Neural cell (in vitro differentiated cells): Measurements from ENCODE around the gene PIGS. TPM values are rescaled to one million over a fixed set of nuclear protein-coding genes. Genes with fewer than 3 reads are reported as not detected.

Experiments
- H2AFZ ChIP-seq: fragments of 200-600, 300-800 bp; sonication (generic), shearing (Covaris generic); 2 replicates; pipeline ENCODE4 v1.6.0; 2014; ENCODE audit warnings: low read depth, mild to moderate bottlenecking, antibody characterized with exemption, low read length, moderate library complexity
- H3F3A ChIP-seq: fragments of 200-600 bp; shearing (Covaris generic); 2 replicates; pipeline ENCODE4 v1.6.1; 2016; ENCODE audit warnings: mild to moderate bottlenecking, moderate library complexity, mixed read lengths, antibody characterized with exemption, low read length; ENCODE audit not compliant: insufficient read depth, poor library complexity, severe bottlenecking
- H3K27ac ChIP-seq: fragments of 200-600, 300-800 bp; sonication (generic), shearing (Covaris generic); 2 replicates; pipeline ENCODE4 v1.5.1; 2014; ENCODE audit warnings: mild to moderate bottlenecking, low read length, moderate library complexity
- H3K27me3 ChIP-seq: fragments of 300-800, 200-600 bp; sonication (generic), shearing (Covaris generic); 2 replicates; pipeline ENCODE4 v1.6.0; 2014; ENCODE audit warnings: mild to moderate bottlenecking, low read depth, low read length, moderate library complexity; ENCODE audit not compliant: insufficient read depth
- H3K36me3 ChIP-seq: fragments of 300-800, 200-600 bp; sonication (generic), shearing (Covaris generic); 2 replicates; pipeline ENCODE4 v1.5.1; 2014; ENCODE audit warnings: mild to moderate bottlenecking, antibody characterized with exemption, low read length, moderate library complexity; ENCODE audit not compliant: insufficient read depth
- H3K4me2 ChIP-seq: fragments of 300-800, 200-600 bp; sonication (generic), shearing (Covaris generic); 2 replicates; pipeline ENCODE4 v1.6.0; 2014; ENCODE audit warnings: mild to moderate bottlenecking, low read length
- H3K4me3 ChIP-seq: fragments of 300-800, 200-600 bp; sonication (generic), shearing (Covaris generic); 2 replicates; pipeline ENCODE4 v1.5.1; 2014; ENCODE audit warnings: mild to moderate bottlenecking, low read length, moderate library complexity
- H3K79me2 ChIP-seq: fragments of 200-600 bp; shearing (Covaris generic); replicated peaks from 2 replicates; pipeline ENCODE4 v1.6.0; 2014; ENCODE audit warnings: mild to moderate bottlenecking, low read length, moderate library complexity; ENCODE audit not compliant: insufficient read depth
- H3K9ac ChIP-seq: fragments of 300-800, 200-600 bp; sonication (generic), shearing (Covaris generic); 2 replicates; pipeline ENCODE4 v1.6.1; 2016; ENCODE audit warnings: mild to moderate bottlenecking, low read length, mixed read lengths
- H3K9me2 ChIP-seq: fragments of 200-600 bp; shearing (Covaris generic); 2 replicates; pipeline ENCODE4 v1.6.1; 2016; ENCODE audit warnings: mild to moderate bottlenecking, low read length, mixed read lengths; ENCODE audit not compliant: insufficient read depth
- H3K9me3 ChIP-seq: fragments of 200-600, 300-800 bp; sonication (generic), shearing (Covaris generic); 2 replicates; pipeline ENCODE4 v1.6.1; 2016; ENCODE audit warnings: mild to moderate bottlenecking, mixed run types, low read length, moderate library complexity, mixed read lengths
- H4K20me1 ChIP-seq: fragments of 200-600 bp; shearing (Covaris generic); 2 replicates; pipeline ENCODE4 v1.6.1; 2016; ENCODE audit warnings: mild to moderate bottlenecking, mixed run types; ENCODE audit not compliant: insufficient read depth
- CTCF ChIP-seq: fragments of 450-650 bp; IDR thresholded peaks from 2 replicates; pipeline ENCODE4 v1.5.1; 2014; ENCODE audit warnings: antibody characterized with exemption, mild to moderate bottlenecking, moderate library complexity; ENCODE audit not compliant: poor library complexity, severe bottlenecking
- EP300 ChIP-seq: fragments of 450-650 bp; conservative IDR thresholded peaks from 2 replicates; pipeline ENCODE4 v1.6.1; 2014; ENCODE audit warnings: antibody characterized with exemption, mild to moderate bottlenecking, moderate library complexity; ENCODE audit not compliant: poor library complexity, severe bottlenecking
- EZH2 ChIP-seq: fragments of 200-600, 300-800 bp; shearing (Covaris generic), sonication (generic); IDR thresholded peaks from 2 replicates; pipeline ENCODE4 v1.6.1; 2014; ENCODE audit warnings: antibody characterized with exemption, low read length, borderline replicate concordance, mild to moderate bottlenecking; ENCODE audit not compliant: insufficient read depth, poor library complexity, severe bottlenecking
- MXI1 ChIP-seq: fragments of 450-650 bp; conservative IDR thresholded peaks from 2 replicates; pipeline ENCODE4 v1.6.1; 2014; ENCODE audit warnings: antibody characterized with exemption, mild to moderate bottlenecking; ENCODE audit not compliant: poor library complexity, severe bottlenecking
- POLR2AphosphoS5 ChIP-seq: IDR thresholded peaks from 2 replicates; pipeline ENCODE4 v1.6.1; 2012
- RAD21 ChIP-seq: fragments of 450-650 bp; conservative IDR thresholded peaks from 2 replicates; pipeline ENCODE4 v1.6.1; 2014; ENCODE audit warnings: antibody characterized with exemption, mild to moderate bottlenecking, moderate library complexity
- REST ChIP-seq: IDR thresholded peaks from 2 replicates; pipeline ENCODE4 v1.6.1; 2012; ENCODE audit warnings: borderline replicate concordance
- SMC3 ChIP-seq: fragments of 450-650 bp; conservative IDR thresholded peaks from 2 replicates; pipeline ENCODE4 v1.6.1; 2014; ENCODE audit warnings: antibody characterized with exemption, mild to moderate bottlenecking, moderate library complexity; ENCODE audit not compliant: poor library complexity
- TAF1 ChIP-seq: IDR thresholded peaks from 2 replicates; pipeline ENCODE4 v1.6.1; 2012; ENCODE audit warnings: low read depth
- polyA plus RNA-seq: library from polyadenylated mRNA; depleted of rRNA; stranded (reverse); fragments of >200 nt; gene quantifications from 2 replicates; pipeline ENCODE4 v1.2.3, GENCODE V29; 2014

The PIGS gene
- polyA plus RNA-seq, 1 donor from 2014 or later = 37.6 TPM

GRCh38 chr17:28538296-28538895 is 32.9 kb downstream of the PIGS start:
- Histone ChIP-seq H3F3A (no peaks in the 10 kb centered on the region), H2AFZ (no peak overlapping the region), H3K9me3 (no peaks in the 10 kb centered on the region), H3K9ac (no peak overlapping the region), H4K20me1 (no peaks in the 10 kb centered on the region), H3K36me3 (no peaks in the 10 kb centered on the region), H3K4me2 (no peak overlapping the region), H3K27ac (no peak overlapping the region), H3K4me3 (no peak overlapping the region), H3K9me2 (no peaks in the 10 kb centered on the region), H3K27me3 (no peaks in the 10 kb centered on the region), H3K79me2 (no peaks in the 10 kb centered on the region)
- TF ChIP-seq SMC3 (no peak), CTCF (no peak), REST (no peak), RAD21 (no peak), EP300 (no peak), POLR2AphosphoS5 (no peak), TAF1 (no peak), MXI1 (no peak), EZH2 (no peak)

- no peak overlapping the region for H2AFZ ChIP-seq
- no peak overlapping the region for H3K4me2 ChIP-seq
- H4K20me1 ChIP-seq = no peaks in the 10 kb centered on the region
- H3K36me3 ChIP-seq = no peaks in the 10 kb centered on the region
- no peaks in the 10 kb centered on the region for H3F3A ChIP-seq
- H3K79me2 ChIP-seq = no peaks in the 10 kb centered on the region
- no peak overlapping the region for H3K27ac ChIP-seq
- H3K27me3 ChIP-seq = no peaks in the 10 kb centered on the region
- no peak overlapping the region for H3K9ac ChIP-seq
- no peaks in the 10 kb centered on the region for H3K9me3 ChIP-seq
- H3K4me3 ChIP-seq = no peak overlapping the region
- TF ChIP-seq RAD21 = no peak
- TF ChIP-seq EZH2 = no peak
- no peak for TF ChIP-seq POLR2AphosphoS5
- TF ChIP-seq TAF1 = no peak
- no peak for TF ChIP-seq SMC3
- no peak for TF ChIP-seq EP300
- no peak for TF ChIP-seq MXI1
- no peak for TF ChIP-seq REST
- no peak for TF ChIP-seq CTCF
- no peaks in the 10 kb centered on the region for H3K9me2 ChIP-seq
Observed at GRCh38 chr17:28537219-28537610, 34.1 kb downstream of the PIGS start.
